Measurements from ENCODE around the gene PTGES3. TPM values are rescaled to one million over a fixed set of nuclear protein-coding genes. Genes with fewer than 3 reads are reported as not detected.
"Not testable (repeated sequence)": the region's sequence is repeated elsewhere in the genome, so short reads cannot be mapped to it uniquely, and the experiment has no call there.

PTGES3 gene
- total and polyA plus RNA-seq, 2 experiments from 2014 or later = 334 to 442 TPM

DNA sequence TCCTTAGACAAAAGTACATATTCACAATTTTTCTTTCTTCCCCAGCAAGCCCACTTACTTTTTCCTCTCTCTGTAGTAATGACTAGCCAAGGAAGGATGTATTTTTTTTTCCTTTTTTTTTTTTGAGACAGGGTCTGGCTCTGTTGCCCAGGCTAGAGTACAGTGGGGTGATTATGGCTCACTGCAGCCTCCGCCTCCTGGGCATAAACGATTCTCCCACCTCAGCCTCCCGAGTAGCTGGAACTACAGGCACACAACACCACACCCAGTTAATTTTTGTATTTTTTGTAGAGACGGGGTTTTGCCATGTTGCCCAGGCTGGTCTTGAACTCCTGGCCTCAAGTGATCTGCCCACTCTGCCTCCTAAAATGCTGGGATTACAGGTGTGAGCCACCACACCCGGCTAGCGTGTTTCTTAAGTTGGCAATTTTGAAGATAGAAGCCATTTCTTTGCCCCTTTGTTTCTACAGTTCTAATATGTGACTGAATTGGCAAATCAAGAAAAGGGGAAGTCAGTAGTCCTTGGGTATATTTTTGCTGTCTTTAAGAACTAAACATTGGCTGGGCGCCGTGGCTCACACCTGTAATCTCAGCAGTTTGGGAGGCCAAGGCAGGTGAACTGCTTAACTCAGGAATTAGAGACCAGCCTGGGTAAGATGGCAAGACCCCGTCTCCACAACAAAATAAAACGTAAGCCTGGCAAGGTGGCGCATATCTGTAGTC, 40.2 kb upstream of the PTGES3 start:
- Mint-ChIP-seq H3K36me3 (ENCODE audit: low read depth) (peaks cover 73% of the 10 kb centered on the region), H3K27me3 (ENCODE audit: insufficient read depth, low read depth, poor library complexity) (peaks cover 5% of the 10 kb centered on the region), H3K4me3 (no peak overlapping the region), H3K27ac (no peak overlapping the region), H3K4me1 (peaks cover 11% of the 10 kb centered on the region), H3K9me3 (no peaks in the 10 kb centered on the region)
- ATAC-seq (no peak), DNase-seq (ENCODE audit: low spot score) (no peak)
- H3K36me3 ChIP-seq (ENCODE audit: insufficient read depth) = peaks cover 28% of the 10 kb centered on the region
- no peaks in the 10 kb centered on the region for H3K9me2 ChIP-seq (ENCODE audit: insufficient read depth)
- peaks cover 7% of the 10 kb centered on the region for H4K20me1 ChIP-seq (replicated peaks; ENCODE audit: insufficient read depth)
- 0 out of 2 replicates have a peak, but pooled peaks cover 14% of the 10 kb centered on the region for H3F3A ChIP-seq (replicated peaks; ENCODE audit: low read depth)
- H3K79me2 ChIP-seq (replicated peaks; ENCODE audit: insufficient read depth) = peaks cover 18% of the 10 kb centered on the region
- peaks cover 7% of the 10 kb centered on the region for H3K4me1 ChIP-seq (ENCODE audit: insufficient read depth)
- H3K4me3 ChIP-seq = no peak overlapping the region
- no peak for TF ChIP-seq CREB1 (CRISPR knock-in tag; IDR thresholded peaks at IDR 0.05; ENCODE audit: low read depth)
- TF ChIP-seq, protein P1, sequence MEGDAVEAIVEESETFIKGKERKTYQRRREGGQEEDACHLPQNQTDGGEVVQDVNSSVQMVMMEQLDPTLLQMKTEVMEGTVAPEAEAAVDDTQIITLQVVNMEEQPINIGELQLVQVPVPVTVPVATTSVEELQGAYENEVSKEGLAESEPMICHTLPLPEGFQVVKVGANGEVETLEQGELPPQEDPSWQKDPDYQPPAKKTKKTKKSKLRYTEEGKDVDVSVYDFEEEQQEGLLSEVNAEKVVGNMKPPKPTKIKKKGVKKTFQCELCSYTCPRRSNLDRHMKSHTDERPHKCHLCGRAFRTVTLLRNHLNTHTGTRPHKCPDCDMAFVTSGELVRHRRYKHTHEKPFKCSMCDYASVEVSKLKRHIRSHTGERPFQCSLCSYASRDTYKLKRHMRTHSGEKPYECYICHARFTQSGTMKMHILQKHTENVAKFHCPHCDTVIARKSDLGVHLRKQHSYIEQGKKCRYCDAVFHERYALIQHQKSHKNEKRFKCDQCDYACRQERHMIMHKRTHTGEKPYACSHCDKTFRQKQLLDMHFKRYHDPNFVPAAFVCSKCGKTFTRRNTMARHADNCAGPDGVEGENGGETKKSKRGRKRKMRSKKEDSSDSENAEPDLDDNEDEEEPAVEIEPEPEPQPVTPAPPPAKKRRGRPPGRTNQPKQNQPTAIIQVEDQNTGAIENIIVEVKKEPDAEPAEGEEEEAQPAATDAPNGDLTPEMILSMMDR (conservative IDR thresholded peaks at IDR 0.05; ENCODE audit: low read depth in 2 of 2) = no peak
- no peak for TF ChIP-seq POLR2AphosphoS5 (IDR thresholded peaks at IDR 0.05; ENCODE audit: low read depth)
- TF ChIP-seq, protein P2, sequence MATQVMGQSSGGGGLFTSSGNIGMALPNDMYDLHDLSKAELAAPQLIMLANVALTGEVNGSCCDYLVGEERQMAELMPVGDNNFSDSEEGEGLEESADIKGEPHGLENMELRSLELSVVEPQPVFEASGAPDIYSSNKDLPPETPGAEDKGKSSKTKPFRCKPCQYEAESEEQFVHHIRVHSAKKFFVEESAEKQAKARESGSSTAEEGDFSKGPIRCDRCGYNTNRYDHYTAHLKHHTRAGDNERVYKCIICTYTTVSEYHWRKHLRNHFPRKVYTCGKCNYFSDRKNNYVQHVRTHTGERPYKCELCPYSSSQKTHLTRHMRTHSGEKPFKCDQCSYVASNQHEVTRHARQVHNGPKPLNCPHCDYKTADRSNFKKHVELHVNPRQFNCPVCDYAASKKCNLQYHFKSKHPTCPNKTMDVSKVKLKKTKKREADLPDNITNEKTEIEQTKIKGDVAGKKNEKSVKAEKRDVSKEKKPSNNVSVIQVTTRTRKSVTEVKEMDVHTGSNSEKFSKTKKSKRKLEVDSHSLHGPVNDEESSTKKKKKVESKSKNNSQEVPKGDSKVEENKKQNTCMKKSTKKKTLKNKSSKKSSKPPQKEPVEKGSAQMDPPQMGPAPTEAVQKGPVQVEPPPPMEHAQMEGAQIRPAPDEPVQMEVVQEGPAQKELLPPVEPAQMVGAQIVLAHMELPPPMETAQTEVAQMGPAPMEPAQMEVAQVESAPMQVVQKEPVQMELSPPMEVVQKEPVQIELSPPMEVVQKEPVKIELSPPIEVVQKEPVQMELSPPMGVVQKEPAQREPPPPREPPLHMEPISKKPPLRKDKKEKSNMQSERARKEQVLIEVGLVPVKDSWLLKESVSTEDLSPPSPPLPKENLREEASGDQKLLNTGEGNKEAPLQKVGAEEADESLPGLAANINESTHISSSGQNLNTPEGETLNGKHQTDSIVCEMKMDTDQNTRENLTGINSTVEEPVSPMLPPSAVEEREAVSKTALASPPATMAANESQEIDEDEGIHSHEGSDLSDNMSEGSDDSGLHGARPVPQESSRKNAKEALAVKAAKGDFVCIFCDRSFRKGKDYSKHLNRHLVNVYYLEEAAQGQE (IDR thresholded peaks at IDR 0.05; ENCODE audit: unreplicated experiment) = no peak
- H3K27me3 ChIP-seq (ENCODE audit: insufficient read depth) = no peaks in the 10 kb centered on the region
- H3K27ac ChIP-seq (ENCODE audit: low read depth) = no peak overlapping the region
- no peak overlapping the region for H2AFZ ChIP-seq
- H3K4me2 ChIP-seq = no peak overlapping the region

DNA sequence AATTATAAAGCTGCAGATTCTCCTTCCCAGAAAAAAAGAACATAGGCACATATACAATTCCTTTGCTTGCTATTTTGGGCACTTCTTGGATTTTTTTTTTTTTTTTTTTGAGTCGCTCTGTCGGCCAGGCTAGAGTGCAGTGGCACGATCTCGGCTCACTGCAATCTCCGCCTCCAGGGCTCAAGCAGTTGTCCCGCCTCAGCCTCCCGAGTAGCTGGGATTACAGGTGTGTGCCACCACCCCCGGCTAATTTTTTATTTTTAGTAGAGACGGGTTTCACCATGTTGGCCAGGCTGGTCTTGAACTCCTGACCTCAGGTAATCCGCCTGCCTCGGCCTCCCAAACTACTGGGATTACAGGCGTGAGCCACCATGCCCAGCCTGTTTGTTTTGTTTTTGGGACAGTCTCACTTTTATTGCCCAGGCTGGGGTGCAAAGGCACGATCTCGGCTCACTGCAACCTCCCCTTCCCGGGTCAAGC, 38.2 kb upstream of the PTGES3 start:
- H3K9me2 ChIP-seq (ENCODE audit: insufficient read depth); H3K27ac Mint-ChIP-seq; H2AFZ ChIP-seq; H3K4me3 ChIP-seq; H3K9me3 Mint-ChIP-seq; H3K27me3 Mint-ChIP-seq (ENCODE audit: insufficient read depth, low read depth, poor library complexity); H3K27me3 ChIP-seq (ENCODE audit: insufficient read depth); ATAC-seq; DNase-seq (ENCODE audit: low spot score): not testable (repeated sequence)
- Mint-ChIP-seq H3K4me1 (peaks cover 31% of the 10 kb centered on the region), H3K36me3 (ENCODE audit: low read depth) (peaks cover 76% of the 10 kb centered on the region), H3K4me3 (peak overlapping the region; percentile 98)
- Histone ChIP-seq H3K4me1 (ENCODE audit: insufficient read depth) (peaks cover 28% of the 10 kb centered on the region), H3K4me2 (peak overlapping the region; percentile 99; the same call in 1 of the 2 replicates), H4K20me1 (replicated peaks; ENCODE audit: insufficient read depth) (peaks cover 28% of the 10 kb centered on the region), H3K27ac (ENCODE audit: low read depth) (peak overlapping the region; percentile 96), H3K36me3 (ENCODE audit: insufficient read depth) (peaks cover 27% of the 10 kb centered on the region), H3F3A (replicated peaks; ENCODE audit: low read depth) (0 out of 2 replicates have a peak, but pooled peaks cover 14% of the 10 kb centered on the region), H3K79me2 (replicated peaks; ENCODE audit: insufficient read depth) (peaks cover 38% of the 10 kb centered on the region)

Data from GM23338 (cell line).